ENCODE measurements around the gene ANKRA2.

DNA sequence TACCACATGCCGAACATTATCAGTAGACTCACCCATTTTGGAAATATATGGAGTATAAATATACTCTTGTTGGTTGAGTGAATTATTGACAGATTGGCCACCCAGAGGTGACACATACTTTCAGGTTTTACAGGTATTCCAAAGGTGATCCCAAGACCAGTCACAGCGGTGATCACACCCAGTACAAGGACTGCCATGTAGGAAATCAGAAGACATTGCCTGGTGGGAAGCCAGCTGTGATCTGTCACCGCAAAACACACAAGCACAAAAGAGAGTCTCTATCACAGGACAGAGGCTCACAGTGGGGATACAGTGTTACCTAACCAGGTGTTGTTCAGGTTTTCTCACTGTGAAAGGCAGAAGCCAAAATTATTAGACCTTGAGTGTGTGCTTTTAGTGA, 51.4 kb downstream of the ANKRA2 start:
- TF ChIP-seq POLR2A (IDR thresholded peaks at IDR 0.05) (no peak), EP300 (IDR thresholded peaks at IDR 0.05) (no peak), POLR2AphosphoS5 (IDR thresholded peaks at IDR 0.05) (no peak)
- TF ChIP-seq, protein P1, sequence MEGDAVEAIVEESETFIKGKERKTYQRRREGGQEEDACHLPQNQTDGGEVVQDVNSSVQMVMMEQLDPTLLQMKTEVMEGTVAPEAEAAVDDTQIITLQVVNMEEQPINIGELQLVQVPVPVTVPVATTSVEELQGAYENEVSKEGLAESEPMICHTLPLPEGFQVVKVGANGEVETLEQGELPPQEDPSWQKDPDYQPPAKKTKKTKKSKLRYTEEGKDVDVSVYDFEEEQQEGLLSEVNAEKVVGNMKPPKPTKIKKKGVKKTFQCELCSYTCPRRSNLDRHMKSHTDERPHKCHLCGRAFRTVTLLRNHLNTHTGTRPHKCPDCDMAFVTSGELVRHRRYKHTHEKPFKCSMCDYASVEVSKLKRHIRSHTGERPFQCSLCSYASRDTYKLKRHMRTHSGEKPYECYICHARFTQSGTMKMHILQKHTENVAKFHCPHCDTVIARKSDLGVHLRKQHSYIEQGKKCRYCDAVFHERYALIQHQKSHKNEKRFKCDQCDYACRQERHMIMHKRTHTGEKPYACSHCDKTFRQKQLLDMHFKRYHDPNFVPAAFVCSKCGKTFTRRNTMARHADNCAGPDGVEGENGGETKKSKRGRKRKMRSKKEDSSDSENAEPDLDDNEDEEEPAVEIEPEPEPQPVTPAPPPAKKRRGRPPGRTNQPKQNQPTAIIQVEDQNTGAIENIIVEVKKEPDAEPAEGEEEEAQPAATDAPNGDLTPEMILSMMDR (IDR thresholded peaks at IDR 0.05), result no peak

Measured in sigmoid colon (tissue), 4 donors.